Endothelial cell of umbilical vein (primary cell): Measurements from ENCODE around the gene EVC. TPM values are rescaled to one million over a fixed set of nuclear protein-coding genes. Genes with fewer than 3 reads are reported as not detected.

Experiments used
- BruUV-seq: library from RNA; stranded (reverse); fragments of 400-500 nt; replicated peaks from 2 replicates; lab custom pipeline; 2021; lab: Mats Ljungman, UMichigan
- CTCF ChIA-PET: fragments of 300-600, 350-600 bp; sonication (Branson Sonifier 250); formaldehyde crosslinking; loops from one replicate; lab custom pipeline; 2021; ENCODE audit warnings: antibody characterized with exemption, inconsistent platforms; lab: Charles Lee
- POLR2A ChIA-PET: fragments of 300-600, 350-600 bp; sonication (Branson Sonifier 250); formaldehyde crosslinking; loops from one replicate; lab custom pipeline; 2021; ENCODE audit warnings: antibody characterized with exemption, inconsistent platforms; lab: Charles Lee
- DNase-seq: peaks from one replicate; pipeline ENCODE4 v3.0.0-alpha.2; 2011; ENCODE audit warnings: low read depth, low spot score
- FAIRE-seq: peaks from 2 replicates; lab custom pipeline; 2011; peaks lifted over from hg19 to GRCh38; lab: Jason Lieb, UNC
- H2AFZ ChIP-seq: 2 replicates; pipeline ENCODE4 v1.6.0; 2012; ENCODE audit warnings: low read depth, low read length, control low read depth, inconsistent platforms
- H3K27ac ChIP-seq: 2 replicates; pipeline ENCODE4 v1.5.1; 2011; ENCODE audit warnings: low read depth, mild to moderate bottlenecking, control low read depth, low read length, moderate library complexity; ENCODE audit not compliant: insufficient read depth
- H3K27me3 ChIP-seq, 2 experiments: 2 replicates each; pipeline versions ENCODE4 v1.6.0 to v1.6.1; 2011; ENCODE audit warnings: low read length in 2 of 2, mixed read lengths in 1 of 2; ENCODE audit not compliant: control insufficient read depth in 2 of 2, insufficient read depth in 2 of 2
- H3K36me3 ChIP-seq, 2 experiments: 2 replicates in 1 of 2; 3 replicates in 1 of 2; pipeline ENCODE4 v1.5.1; 2011; ENCODE audit warnings: low read length in 2 of 2, mild to moderate bottlenecking in 1 of 2, moderate library complexity in 1 of 2; ENCODE audit not compliant: control insufficient read depth in 2 of 2, insufficient read depth in 2 of 2; ENCODE audit errors: extremely low read depth in 1 of 2
- H3K4me1 ChIP-seq: 3 replicates; pipeline ENCODE4 v1.5.1; 2011; ENCODE audit warnings: mild to moderate bottlenecking, low read length; ENCODE audit not compliant: control insufficient read depth, insufficient read depth; ENCODE audit errors: extremely low read depth
- H3K4me2 ChIP-seq: 2 replicates; pipeline ENCODE4 v1.6.1; 2011; ENCODE audit warnings: low read length, control low read depth, mixed read lengths; ENCODE audit not compliant: insufficient read depth
- H3K4me3 ChIP-seq, 3 experiments: fragments of 200-600 bp in 1 of 3; sonication (generic), shearing (Covaris generic) in 1 of 3; replicated peaks in 1 of 3; 2 replicates each; pipeline ENCODE4 v1.5.1; 2011 to 2016; ENCODE audit warnings: control low read depth in 3 of 3, low read length in 3 of 3, mild to moderate bottlenecking in 2 of 3, inconsistent platforms in 1 of 3, low read depth in 1 of 3, moderate library complexity in 1 of 3; ENCODE audit not compliant: insufficient read depth in 1 of 3
- H3K79me2 ChIP-seq: 2 replicates; pipeline ENCODE4 v1.6.0; 2012; ENCODE audit warnings: low read length, inconsistent platforms; ENCODE audit not compliant: control insufficient read depth, insufficient read depth
- H3K9ac ChIP-seq: replicated peaks from 2 replicates; pipeline ENCODE3; 2011; ENCODE audit warnings: low read length, control low read depth; ENCODE audit not compliant: insufficient read depth; ENCODE audit errors: extremely low read depth
- H3K9me1 ChIP-seq: replicated peaks from 3 replicates; pipeline ENCODE4 v1.6.0; 2011; ENCODE audit warnings: mild to moderate bottlenecking, low read length; ENCODE audit not compliant: control insufficient read depth, insufficient read depth; ENCODE audit errors: extremely low read depth
- H3K9me3 ChIP-seq: replicated peaks from 2 replicates; pipeline ENCODE4 v1.5.1; 2012; ENCODE audit warnings: low read length, inconsistent platforms; ENCODE audit not compliant: control insufficient read depth, insufficient read depth
- H4K20me1 ChIP-seq: replicated peaks from 2 replicates; pipeline ENCODE3; 2011; ENCODE audit warnings: mild to moderate bottlenecking, low read length; ENCODE audit not compliant: control insufficient read depth, insufficient read depth; ENCODE audit errors: extremely low read depth
- CTCF ChIP-seq, 2 donors: IDR thresholded peaks; 1 replicate in 1 of 2; 2 replicates in 1 of 2; pipeline ENCODE4 v1.5.1; 2011; ENCODE audit warnings: low read length in 2 of 2, mild to moderate bottlenecking in 2 of 2, moderate library complexity in 2 of 2, control low read depth in 1 of 2, inconsistent platforms in 1 of 2, low read depth in 1 of 2; ENCODE audit not compliant: insufficient read depth in 1 of 2; ENCODE audit errors: extremely low read depth in 1 of 2
- EZH2 ChIP-seq: IDR thresholded peaks from 2 replicates; pipeline ENCODE4 v1.6.1; 2012; ENCODE audit warnings: borderline replicate concordance, low read depth, mild to moderate bottlenecking, moderate library complexity, low read length, inconsistent platforms; ENCODE audit not compliant: severe bottlenecking
- FOS ChIP-seq: IDR thresholded peaks from 2 replicates; pipeline ENCODE4 v1.6.1; 2011; ENCODE audit warnings: mild to moderate bottlenecking, low read length, moderate library complexity, borderline replicate concordance; ENCODE audit not compliant: insufficient read depth
- GATA2 ChIP-seq: IDR thresholded peaks from 2 replicates; pipeline ENCODE4 v1.7.0; 2011; ENCODE audit warnings: low read depth, mild to moderate bottlenecking, moderate library complexity, mixed read lengths, low read length; ENCODE audit not compliant: insufficient read length, insufficient read depth
- JUN ChIP-seq: IDR thresholded peaks from 2 replicates; pipeline ENCODE4 v1.6.1; 2011; ENCODE audit warnings: borderline replicate concordance, low read depth; ENCODE audit not compliant: insufficient read length, insufficient read depth
- MAX ChIP-seq: IDR thresholded peaks from 2 replicates; pipeline ENCODE4 v1.6.1; 2011; ENCODE audit not compliant: insufficient read depth, insufficient read length
- MYC ChIP-seq: IDR thresholded peaks from one replicate; pipeline ENCODE4 v1.6.1; 2011; ENCODE audit warnings: mild to moderate bottlenecking, low read depth, low read length
- POLR2A ChIP-seq: IDR thresholded peaks from 2 replicates; pipeline ENCODE4 v1.6.1; 2012; ENCODE audit warnings: low read depth, mild to moderate bottlenecking, control low read depth, low read length
- POLR2AphosphoS5 ChIP-seq: IDR thresholded peaks from 2 replicates; pipeline ENCODE4 v1.6.1; 2012; ENCODE audit warnings: low read depth, mild to moderate bottlenecking, control low read depth, low read length, moderate library complexity; ENCODE audit not compliant: insufficient read depth
- dilution Hi-C: fragments of 300-500 bp; cut with MboI; formaldehyde crosslinking; loops from one replicate; pipeline ENCODE4 v1.15.0; 2019; ENCODE audit warnings: low sequenced_read_pairs; ENCODE audit not compliant: extremely low pct_ligation_motif_present
- intact Hi-C: fragments of 100-400 bp; cut with micrococcal nuclease; formaldehyde crosslinking; loops from one replicate; pipeline ENCODE4 v1.10.0; 2022
- polyA plus RNA-seq, 4 experiments: library from polyadenylated mRNA; depleted of rRNA in 3 of 4; stranded (reverse) in 3 of 4; unstranded in 1 of 4; fragments of >200 nt; gene quantifications; 2 replicates each; pipeline versions ENCODE4 v1.2.1 to v1.2.3, GENCODE V29; 2011 to 2012; ENCODE audit warnings: missing spikeins in 1 of 4
- total RNA-seq: library from RNA; stranded (reverse); gene quantifications from 2 replicates; pipeline ENCODE4 v1.2.3, GENCODE V29; 2021

Gene EVC
- total and polyA plus RNA-seq, 2 donors (not counting 3 experiments of a cell fraction or from before 2014, with no cell fraction given): 6.3 to 31.6 TPM

DNA sequence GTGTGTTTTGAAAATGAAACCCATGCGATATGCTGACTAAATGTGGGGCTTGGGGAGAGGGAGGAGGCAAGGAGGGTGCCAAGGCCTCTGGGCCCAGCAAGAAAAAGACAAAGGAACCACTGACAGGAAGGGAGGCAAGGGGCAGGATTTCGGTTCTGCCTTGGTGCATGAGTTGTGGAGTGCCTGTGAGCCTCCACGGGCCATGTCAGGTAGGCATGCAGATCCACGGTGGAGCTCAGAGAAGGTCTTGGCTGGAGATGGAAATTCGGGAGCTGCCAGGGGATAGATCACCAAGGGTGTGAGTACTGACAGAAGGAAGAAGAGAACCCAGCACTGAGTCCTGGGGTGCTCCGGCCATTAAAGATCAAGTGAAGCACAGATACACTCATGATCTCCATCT is 6.7 kb upstream of the EVC start:
- no peak for FAIRE-seq
- Histone ChIP-seq H3K79me2 (peaks cover 4% of the 10 kb centered on the region), H3K9me1 (no peaks in the 10 kb centered on the region), H3K9ac (no peak overlapping the region), H4K20me1 (no peaks in the 10 kb centered on the region), H3K4me3 (no peak overlapping the region), H3K9me3 (no peaks in the 10 kb centered on the region), H3K27ac (no peak overlapping the region), H3K27me3 (no peaks in the 10 kb centered on the region), H3K36me3 (peaks cover 0 to 5% of the 10 kb centered on the region in 2 experiments), H2AFZ (no peak overlapping the region), H3K4me2 (no peak overlapping the region), H3K4me1 (peaks cover 9% of the 10 kb centered on the region)
- ChIA-PET CTCF (no interaction called here), POLR2A (no interaction called here)
- DNase-seq: no peak
- TF ChIP-seq EZH2: no peak
- TF ChIP-seq CTCF (IDR thresholded peaks at IDR 0.05; ENCODE audit: extremely low read depth in 1 of 2, insufficient read depth in 1 of 2, low read depth in 1 of 2, low read length in 2 of 2): no peak
- TF ChIP-seq POLR2AphosphoS5: no peak
- no peak for TF ChIP-seq MYC
- no peak for TF ChIP-seq GATA2
- TF ChIP-seq FOS: no peak
- TF ChIP-seq MAX: no peak
- TF ChIP-seq POLR2A: no peak
- no peak for TF ChIP-seq JUN
- intact Hi-C loops: no loop called here
- BruUV-seq: no TSS peak
- dilution Hi-C loops: no loop called here
